ENCODE data around the gene GAL. TPM values are rescaled to one million over a fixed set of nuclear protein-coding genes. Genes with fewer than 3 reads are reported as not detected.

Gene GAL
- total RNA-seq, 1 experiment from 2014 or later, result 5.1 TPM

DNA sequence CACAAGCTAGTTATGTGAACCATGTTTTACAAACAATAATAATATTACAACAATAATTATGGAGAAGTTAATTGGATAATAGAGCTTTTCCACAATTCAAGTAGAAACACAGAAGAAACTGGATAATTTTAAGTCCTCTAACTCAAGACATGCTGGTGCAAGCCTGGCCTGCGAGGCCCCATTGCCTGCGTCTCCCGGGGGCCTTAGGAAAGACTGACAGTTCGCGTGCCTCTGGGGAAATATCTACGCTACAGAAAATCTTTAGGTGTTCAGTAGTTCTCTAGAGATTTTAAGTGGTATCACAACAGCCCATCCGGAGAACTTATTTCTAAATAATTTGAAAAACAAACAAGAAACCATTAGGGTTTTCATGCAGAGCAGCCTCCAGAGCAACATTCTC is 23.2 kb downstream of the GAL start:
- no peak for DNase-seq (ENCODE audit: low read depth)

DNA sequence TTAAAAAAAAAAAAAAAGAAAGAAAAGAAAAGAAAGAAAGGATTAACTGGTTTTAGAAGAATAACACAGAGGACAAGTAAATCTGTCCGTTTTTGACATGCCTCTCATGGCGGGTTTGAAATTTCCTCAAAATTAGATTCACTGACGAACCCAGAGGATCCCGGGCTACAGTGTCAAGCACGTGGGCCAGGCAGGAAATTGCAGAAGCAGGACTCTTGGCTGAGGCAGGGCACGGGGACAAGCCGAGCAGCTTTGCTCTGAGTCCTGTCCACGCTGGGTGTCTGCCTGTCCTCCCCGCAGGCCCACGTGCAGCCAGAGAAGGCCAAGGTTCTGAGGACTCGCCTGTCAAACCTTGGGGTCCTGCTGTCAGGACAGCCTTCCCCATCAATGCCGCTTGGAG is 24.7 kb downstream of the GAL start:
- no peak for DNase-seq (ENCODE audit: low read depth)

DNA sequence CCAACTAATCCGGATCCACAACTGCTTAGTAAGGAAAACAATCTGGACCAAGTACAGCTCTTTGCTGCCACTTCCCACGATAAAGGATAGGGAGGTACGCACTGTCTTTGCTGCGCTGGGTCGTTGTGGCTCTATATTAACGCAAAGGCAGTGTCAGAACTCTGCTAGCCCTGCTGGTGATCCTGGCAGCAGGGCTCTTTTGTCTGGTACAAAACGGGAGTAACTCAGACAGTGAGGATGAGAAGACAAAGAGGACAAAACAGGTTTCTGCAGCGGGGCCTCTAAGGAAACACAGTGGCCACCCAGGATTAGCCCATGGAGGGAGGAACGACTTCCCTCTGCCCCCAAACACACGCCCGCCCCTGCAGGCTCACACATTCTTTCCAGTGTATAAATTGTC is 26.1 kb downstream of the GAL start:
- DNase-seq (ENCODE audit: low read depth), result no peak

DNA sequence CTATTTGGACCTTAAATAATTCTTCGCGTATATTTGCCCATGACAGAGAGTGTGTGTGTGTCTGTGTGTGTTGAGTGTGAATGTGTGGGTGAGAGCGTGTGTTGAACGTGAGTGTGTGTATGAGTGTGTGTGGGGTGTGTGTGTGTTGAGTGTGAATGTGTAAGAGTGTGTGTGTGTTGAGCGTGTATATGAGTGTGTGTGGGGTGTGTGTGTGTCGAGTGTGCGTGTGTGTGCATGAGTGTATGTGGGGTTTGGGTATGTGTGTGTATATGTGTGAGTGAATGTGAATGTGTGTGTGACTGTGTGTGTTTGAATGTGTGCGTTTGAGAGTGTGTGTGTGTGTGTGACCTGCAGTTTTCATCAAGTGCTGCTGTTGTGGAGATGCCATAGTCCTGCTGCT is 26.8 kb downstream of the GAL start:
- DNase-seq (ENCODE audit: low read depth), result no peak

DNA sequence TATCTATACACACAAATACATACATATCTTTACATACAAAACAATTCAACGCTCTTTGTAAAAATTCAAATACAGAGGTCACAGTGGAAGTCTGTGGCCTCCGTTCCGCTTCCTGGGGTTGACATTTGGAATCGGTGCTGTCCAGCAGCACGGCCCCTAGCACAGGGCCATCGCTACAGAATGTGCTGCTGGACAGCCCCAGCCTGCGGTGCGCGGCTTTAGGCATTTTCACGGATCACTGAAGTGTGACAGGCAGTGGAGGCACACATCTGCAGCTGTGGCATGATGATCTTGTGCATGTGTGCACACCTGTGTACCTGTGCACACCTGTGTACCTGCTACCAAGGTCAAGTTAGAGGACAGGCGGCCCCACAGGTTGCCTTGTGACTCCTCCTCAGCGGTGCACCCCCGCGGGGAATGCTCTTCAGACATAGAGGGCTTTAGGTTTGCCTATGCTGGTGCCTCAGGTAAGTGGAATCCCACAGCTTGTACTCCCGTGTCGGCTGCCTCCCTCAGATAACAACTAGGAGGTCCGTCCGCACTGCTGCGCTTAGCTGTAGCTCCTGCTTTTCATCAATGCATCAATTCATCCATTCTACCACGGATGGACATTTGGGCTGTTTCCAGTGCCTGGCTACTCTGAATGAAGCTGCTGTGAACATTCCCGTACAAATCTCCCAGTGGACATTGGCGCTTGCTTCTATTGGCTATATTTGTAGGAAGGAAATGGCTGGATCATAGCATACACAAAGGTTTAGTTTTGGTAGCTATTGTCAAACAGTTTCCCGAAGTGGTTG is 29.9 kb downstream of the GAL start:
- no peak for DNase-seq (ENCODE audit: low read depth)

DNA sequence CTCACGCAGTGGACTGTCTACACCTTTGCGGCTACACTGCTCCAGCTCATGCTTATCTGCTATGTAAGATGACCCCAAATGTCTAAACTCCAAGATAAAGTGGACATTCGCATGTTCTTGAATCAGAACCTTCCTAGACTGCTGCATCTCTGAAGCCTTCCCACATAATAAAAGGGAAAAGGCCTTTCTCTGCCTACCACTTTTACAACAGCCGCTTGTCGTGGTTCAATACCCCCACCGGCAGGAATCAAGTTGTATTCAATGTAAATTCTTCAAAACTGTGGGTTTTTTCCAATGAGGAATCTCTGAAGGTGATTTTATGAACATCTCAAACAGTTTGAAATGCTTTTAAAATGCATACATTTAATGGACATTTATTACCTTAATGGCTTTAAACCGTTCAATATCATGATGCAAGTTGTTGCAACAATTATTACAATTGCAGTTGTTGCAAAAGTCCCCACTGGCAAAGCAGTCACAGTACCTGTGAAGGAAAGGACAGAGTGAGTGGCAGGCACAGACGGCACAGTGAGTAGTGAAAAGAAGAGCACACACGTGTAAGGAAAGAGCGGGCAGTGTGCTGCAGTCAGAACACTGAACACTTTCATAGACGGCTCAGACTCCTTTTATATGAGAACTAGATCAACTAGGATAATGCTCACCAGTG is 31.2 kb downstream of the GAL start:
- DNase-seq (ENCODE audit: low read depth), result no peak

DNA sequence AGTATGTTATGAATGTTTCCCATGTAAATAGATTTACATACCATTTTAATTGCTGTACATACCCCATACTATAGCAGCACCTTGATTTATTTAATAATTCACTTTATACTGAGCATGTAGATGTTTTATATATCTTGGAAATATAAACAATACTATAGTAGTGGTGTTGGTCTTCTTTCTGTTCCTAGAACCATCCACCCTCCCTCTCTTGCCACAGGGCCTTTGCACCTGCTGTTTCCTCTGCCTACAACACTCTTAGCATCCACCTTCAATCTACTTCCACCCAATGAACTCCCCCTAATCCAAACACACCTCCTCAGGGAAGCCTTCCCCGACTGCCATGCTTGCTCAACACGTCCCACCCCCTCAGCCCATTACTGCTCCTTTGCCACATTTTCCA is 36.7 kb downstream of the GAL start:
- no peak for DNase-seq (ENCODE audit: low read depth)

DNA sequence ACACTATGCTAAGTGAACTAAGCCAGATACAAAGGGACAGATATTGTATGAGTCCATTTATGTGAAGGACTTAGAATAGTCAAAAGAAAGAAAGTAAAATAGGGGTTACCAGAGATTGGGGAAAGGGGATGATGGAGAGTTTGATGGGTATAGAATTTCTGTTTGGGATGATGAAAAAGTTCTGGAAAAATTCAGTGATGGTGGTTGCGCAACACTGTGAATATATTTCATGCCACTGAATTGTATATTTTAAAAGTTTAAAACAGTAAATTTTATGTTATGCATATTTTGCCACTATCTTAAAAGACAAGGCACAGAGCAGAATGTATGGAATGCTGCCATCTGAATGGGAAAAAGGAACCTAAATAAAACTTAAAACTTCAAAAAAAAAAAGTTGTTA is 37.8 kb downstream of the GAL start:
- no peak for DNase-seq (ENCODE audit: low read depth)

DNA sequence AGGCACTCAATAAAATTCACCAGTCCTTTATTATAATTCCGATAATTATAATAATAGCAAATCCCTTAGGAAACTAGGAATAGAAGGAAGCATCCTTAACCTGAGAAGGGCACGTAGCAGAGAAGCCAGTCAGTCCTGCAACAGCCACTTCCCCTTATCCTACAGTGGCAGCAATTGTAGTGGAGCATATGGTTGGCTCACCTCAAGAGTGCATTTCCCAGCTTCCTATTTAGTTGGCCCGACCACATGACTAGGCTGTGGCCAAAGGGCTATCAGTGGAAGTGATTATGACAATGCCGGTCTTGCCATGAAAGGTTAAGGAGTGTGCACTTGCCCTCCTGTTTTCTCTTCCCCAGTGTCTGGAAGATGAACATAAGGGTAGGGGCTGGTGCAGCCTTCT is 39.9 kb downstream of the GAL start:
- DNase-seq (ENCODE audit: low read depth), result no peak

DNA sequence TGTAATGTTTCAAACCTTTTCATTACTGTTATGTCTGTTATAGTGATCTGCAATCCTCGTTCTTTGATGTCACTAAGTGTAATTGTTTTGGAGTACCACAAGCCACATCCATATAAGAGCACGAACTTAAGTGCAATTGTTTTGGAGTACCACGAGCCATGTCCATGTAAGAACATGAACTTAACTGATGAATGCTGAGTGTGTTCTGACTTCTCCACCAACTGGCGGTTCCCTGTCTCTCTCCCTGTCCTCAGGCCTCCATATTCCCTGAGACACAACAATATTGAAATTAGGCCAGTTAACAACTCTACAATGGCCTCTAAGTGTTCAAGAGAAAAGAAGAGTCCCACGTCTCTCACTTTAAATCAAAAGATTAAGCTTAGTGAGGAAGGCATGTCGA is 43.4 kb downstream of the GAL start:
- DNase-seq (ENCODE audit: low read depth), result no peak

DNA sequence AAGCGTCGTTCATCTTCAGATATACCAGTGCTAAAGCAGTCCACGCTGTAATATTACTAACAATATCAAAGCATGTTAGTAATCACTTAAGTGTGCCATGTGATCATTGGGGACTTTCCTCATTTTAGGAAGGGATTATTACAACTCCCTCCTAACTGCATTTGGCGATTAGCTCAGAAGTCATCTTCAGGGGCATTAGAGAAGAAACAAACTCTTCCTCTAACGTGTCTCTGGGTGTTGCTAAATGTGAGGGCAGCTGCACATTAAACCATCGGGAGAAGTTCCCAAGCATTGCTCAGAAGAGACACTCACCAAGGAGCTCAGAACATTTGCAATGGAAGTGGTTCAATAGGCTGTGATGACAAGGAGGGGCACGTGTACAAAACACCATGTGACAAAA is 49.8 kb downstream of the GAL start:
- no peak for DNase-seq (ENCODE audit: low read depth)

DNA sequence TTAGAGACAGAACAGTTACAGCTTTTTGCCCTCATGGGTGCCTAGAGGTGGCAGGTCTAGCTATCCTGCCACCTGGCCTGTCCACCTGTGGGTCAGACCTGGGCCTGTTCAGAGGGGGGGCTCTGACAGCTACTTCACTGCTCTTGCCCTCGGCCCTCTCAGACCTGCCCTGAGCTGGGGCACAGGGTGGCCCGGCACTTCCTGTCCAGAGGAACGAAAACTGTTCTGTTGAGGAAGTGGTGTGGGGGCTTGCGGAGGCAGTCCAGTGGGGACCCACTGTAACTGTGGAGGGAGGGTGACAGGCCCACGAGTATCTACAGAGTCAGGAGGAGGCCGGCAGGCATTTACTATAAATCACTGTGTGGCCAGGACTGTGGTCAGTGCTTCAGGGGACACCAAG is 50.8 kb downstream of the GAL start:
- no peak for DNase-seq (ENCODE audit: low read depth)

DNA sequence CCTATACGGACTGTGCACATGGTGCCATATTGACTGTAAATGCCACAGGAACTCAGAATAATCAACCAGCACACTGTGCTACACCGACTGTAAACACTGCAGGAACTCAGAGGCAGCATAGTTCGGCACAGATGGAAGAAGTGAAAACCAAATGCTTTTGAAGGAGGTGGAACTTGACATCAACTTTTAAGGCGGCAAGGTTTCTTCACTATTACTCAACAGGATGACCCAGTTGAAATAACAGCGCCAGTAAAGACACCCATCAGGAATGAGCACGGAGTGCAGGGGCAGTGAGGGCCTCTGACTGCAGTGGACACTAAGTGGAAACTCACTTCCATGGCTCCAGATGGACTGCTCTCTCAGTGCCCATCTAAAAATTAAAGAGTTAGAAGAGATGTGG is 51.3 kb downstream of the GAL start:
- no peak for DNase-seq (ENCODE audit: low read depth)

Other genes with a start within 250 kb of the GAL start
- 85.4 and 91.6 TPM in 2 replicates for gene PPP6R3, start 223.8 kb upstream of the GAL start, total RNA-seq (2014; rRNA removed; shearing (Covaris generic))
- gene TESMIN, start 67.0 kb downstream of the GAL start, total RNA-seq (2014; rRNA removed; shearing (Covaris generic)), result 1.2 TPM in 1 of 2 replicates, not detected in the other
- 12.4 and 16.5 TPM in 2 replicates for gene CPT1A, start 157.4 kb downstream of the GAL start, total RNA-seq (2014; rRNA removed; shearing (Covaris generic))
- gene MRPL21, start 219.3 kb downstream of the GAL start, total RNA-seq (2014; rRNA removed; shearing (Covaris generic)), result 111 and 163 TPM in 2 replicates
- gene IGHMBP2, start 219.3 kb downstream of the GAL start, total RNA-seq (2014; rRNA removed; shearing (Covaris generic)), result 7.6 and 10.3 TPM in 2 replicates